WTC11 (cell line): ENCODE results near the gene WIZ. TPM values are rescaled to one million over a fixed set of nuclear protein-coding genes. Genes with fewer than 3 reads are reported as not detected.

Source experiments
- ATAC-seq: fragments of 200-7000 bp; cut with Tn5 transposase; 2 replicates; pipeline ENCODE4 v1.10.0; 2021; ENCODE audit warnings: mild to moderate bottlenecking, moderate library complexity
- CTCF ChIA-PET: fragments of 300-600 bp; sonication (Branson Sonifier 250); formaldehyde crosslinking; loops from one replicate; lab custom pipeline; 2021; ENCODE audit warnings: antibody characterized with exemption; lab: Charles Lee
- POLR2A ChIA-PET: fragments of 350-600 bp; sonication (Branson Sonifier 250); formaldehyde crosslinking; loops from one replicate; lab custom pipeline; 2021; ENCODE audit warnings: antibody characterized with exemption; lab: Charles Lee
- DNase-seq: peaks from one replicate; pipeline ENCODE4 v3.0.0; 2021; ENCODE audit warnings: low spot score
- H3K27ac Mint-ChIP-seq: 2 replicates; pipeline ENCODE4 v1.8.0; 2021; ENCODE audit warnings: mixed read lengths
- H3K27me3 Mint-ChIP-seq: 2 replicates; pipeline ENCODE4 v1.8.0; 2021; ENCODE audit warnings: low read depth, mild to moderate bottlenecking, moderate library complexity, mixed read lengths
- H3K36me3 Mint-ChIP-seq: 2 replicates; pipeline ENCODE4 v1.8.0; 2021; ENCODE audit warnings: mixed read lengths
- H3K4me1 Mint-ChIP-seq: 2 replicates; pipeline ENCODE4 v1.8.0; 2022; ENCODE audit warnings: mixed read lengths
- H3K4me3 Mint-ChIP-seq: 2 replicates; pipeline ENCODE4 v1.8.0; 2021; ENCODE audit warnings: mild to moderate bottlenecking, moderate library complexity, mixed read lengths
- H3K9me3 Mint-ChIP-seq: 2 replicates; pipeline ENCODE4 v1.8.0; 2021; ENCODE audit warnings: mixed read lengths
- CREM ChIP-seq: sonication (generic); formaldehyde crosslinking; IDR thresholded peaks from 2 replicates; pipeline ENCODE4 v1.8.1; 2022; ENCODE audit warnings: mild to moderate bottlenecking, missing genetic modification reagents, moderate library complexity
- FOXP1 ChIP-seq: sonication (generic); formaldehyde crosslinking; IDR thresholded peaks from 2 replicates; pipeline ENCODE4 v1.8.0; 2022; ENCODE audit warnings: missing genetic modification reagents, mild to moderate bottlenecking, moderate library complexity, borderline replicate concordance
- GABPB1 ChIP-seq: sonication (generic); formaldehyde crosslinking; IDR thresholded peaks from 2 replicates; pipeline ENCODE4 v1.8.1; 2023; ENCODE audit warnings: mild to moderate bottlenecking, missing genetic modification reagents
- MXD4 ChIP-seq: fragments of 250-450 bp; sonication (Bioruptor Pico); IDR thresholded peaks from 2 replicates; pipeline ENCODE4 v1.8.0; 2021; ENCODE audit warnings: mild to moderate bottlenecking, moderate library complexity, borderline replicate concordance
- MYBL2 ChIP-seq: sonication (generic); formaldehyde crosslinking; IDR thresholded peaks from 2 replicates; pipeline ENCODE4 v1.8.1; 2023; ENCODE audit warnings: mild to moderate bottlenecking, moderate library complexity, missing genetic modification reagents
- NFATC4 ChIP-seq: fragments of 250-450 bp; sonication (Bioruptor Pico); IDR thresholded peaks from 2 replicates; pipeline ENCODE4 v1.9.0; 2021; ENCODE audit warnings: mild to moderate bottlenecking
- NR3C1 ChIP-seq: sonication (generic); formaldehyde crosslinking; conservative IDR thresholded peaks from 2 replicates; pipeline ENCODE4 v1.8.1; 2023; ENCODE audit warnings: low read depth, mild to moderate bottlenecking, missing genetic modification reagents
- SMAD3 ChIP-seq: sonication (generic); formaldehyde crosslinking; IDR thresholded peaks from 2 replicates; pipeline ENCODE4 v1.8.0; 2022; ENCODE audit warnings: missing genetic modification reagents, mild to moderate bottlenecking, borderline replicate concordance
- SOX15 ChIP-seq: fragments of 250-450 bp; sonication (Bioruptor Pico); IDR thresholded peaks from 2 replicates; pipeline ENCODE4 v1.9.0; 2021; ENCODE audit warnings: mild to moderate bottlenecking
- SP1 ChIP-seq: sonication (generic); formaldehyde crosslinking; conservative IDR thresholded peaks from 2 replicates; pipeline ENCODE4 v1.8.1; 2022; ENCODE audit warnings: missing genetic modification reagents
- TP53 ChIP-seq: sonication (generic); formaldehyde crosslinking; IDR thresholded peaks from 2 replicates; pipeline ENCODE4 v1.8.1; 2023; ENCODE audit warnings: mild to moderate bottlenecking, missing genetic modification reagents
- ZNF121 ChIP-seq: sonication (generic); formaldehyde crosslinking; IDR thresholded peaks from 2 replicates; pipeline ENCODE4 v1.8.0; 2023; ENCODE audit warnings: missing genetic modification reagents
- ZNF138 ChIP-seq: sonication (generic); formaldehyde crosslinking; conservative IDR thresholded peaks from 2 replicates; pipeline ENCODE4 v1.8.1; 2022; ENCODE audit warnings: mild to moderate bottlenecking, moderate library complexity, missing genetic modification reagents
- ZNF232 ChIP-seq: sonication (generic); formaldehyde crosslinking; IDR thresholded peaks from 2 replicates; pipeline ENCODE4 v1.8.0; 2022; ENCODE audit warnings: mild to moderate bottlenecking, missing genetic modification reagents
- ZNF416 ChIP-seq: fragments of 250-450 bp; sonication (Bioruptor Pico); IDR thresholded peaks from 2 replicates; pipeline ENCODE4 v1.9.0; 2021; ENCODE audit warnings: mild to moderate bottlenecking, inconsistent platforms
- total RNA-seq: library from RNA; stranded (reverse); gene quantifications from 3 replicates; pipeline ENCODE4 v1.2.3, GENCODE V29; 2021
- TF ChIP-seq, protein P1 (sequence below): sonication (generic); formaldehyde crosslinking; IDR thresholded peaks from 2 replicates; pipeline ENCODE4 v1.8.0; 2022; ENCODE audit warnings: mild to moderate bottlenecking, missing genetic modification reagents
- TF ChIP-seq, protein P2 (sequence below): sonication (generic); formaldehyde crosslinking; IDR thresholded peaks from 2 replicates; pipeline ENCODE4 v1.8.0; 2022; ENCODE audit warnings: mild to moderate bottlenecking, missing genetic modification reagents
- TF ChIP-seq, protein P3 (sequence below): sonication (generic); formaldehyde crosslinking; IDR thresholded peaks from 2 replicates; pipeline ENCODE4 v1.8.1; 2023; ENCODE audit warnings: mild to moderate bottlenecking, missing genetic modification reagents, moderate library complexity
- TF ChIP-seq, protein P4 (sequence below): fragments of 250-450 bp; sonication (Bioruptor Pico); IDR thresholded peaks from 2 replicates; pipeline ENCODE4 v1.8.0; 2021; ENCODE audit warnings: mild to moderate bottlenecking
- TF ChIP-seq, protein P5 (sequence below): fragments of 250-450 bp; sonication (Bioruptor Pico); IDR thresholded peaks from 2 replicates; pipeline ENCODE4 v2.1.2; 2022; ENCODE audit warnings: mild to moderate bottlenecking, moderate library complexity
- TF ChIP-seq, protein P6 (sequence below): fragments of 200-600 bp; IDR thresholded peaks from 2 replicates; pipeline ENCODE4 v1.8.0; 2022; ENCODE audit warnings: antibody characterized with exemption
- TF ChIP-seq, protein P7 (sequence below): sonication (generic); formaldehyde crosslinking; IDR thresholded peaks from 2 replicates; pipeline ENCODE4 v1.8.1; 2022; ENCODE audit warnings: mild to moderate bottlenecking, moderate library complexity, missing genetic modification reagents

The WIZ gene
- total RNA-seq, 1 experiment from 2014 or later, result 43.9 TPM

DNA sequence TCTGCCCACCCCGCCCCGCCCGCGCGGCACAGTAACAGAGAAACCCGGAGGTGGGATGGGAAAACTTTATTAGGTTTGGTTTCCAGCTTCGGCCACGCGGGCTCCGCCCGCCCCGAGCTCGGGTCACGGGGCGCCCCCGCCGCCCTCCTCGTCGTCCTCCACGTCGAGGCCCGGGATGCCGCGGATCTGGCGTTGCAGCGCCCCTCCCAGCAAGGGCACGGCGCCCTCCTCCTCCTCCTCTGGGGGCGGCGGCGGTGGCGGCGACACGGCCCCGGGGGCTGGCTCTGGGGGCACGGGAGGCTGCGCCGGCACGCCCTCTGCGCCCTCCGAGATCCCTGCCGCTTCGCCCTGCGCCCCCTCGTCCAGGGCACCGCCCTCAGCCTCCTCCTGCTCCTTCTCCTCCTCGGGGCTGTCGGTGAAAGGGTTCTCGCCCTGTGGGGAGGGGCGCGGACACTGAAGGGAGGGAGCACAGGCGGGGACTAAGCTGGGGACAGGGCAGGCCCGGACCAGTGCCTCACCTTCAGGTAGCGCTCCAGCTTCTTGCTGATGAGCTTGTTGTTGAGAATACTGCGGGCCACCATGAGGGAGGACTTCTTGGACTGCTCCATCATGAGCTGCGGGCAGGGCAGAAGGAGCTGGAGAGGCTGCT is 69.6 kb downstream of the WIZ start (continued):
- TF ChIP-seq ZNF232 (CRISPR knock-in tag) (peak; percentile 78; the same call in 1 of the 2 replicates), ZNF416 (CRISPR knock-in tag) (0 out of 2 replicates have a peak, but pooled peaks have one; percentile 33), NFATC4 (CRISPR knock-in tag) (peak; percentile 39; the same call in 1 of the 2 replicates), ZNF121 (CRISPR knock-in tag) (peak; percentile 74), FOXP1 (CRISPR knock-in tag) (peak; percentile 35; the same call in 1 of the 2 replicates), ZNF138 (CRISPR knock-in tag) (no peak), MXD4 (CRISPR knock-in tag) (no peak), CREM (CRISPR knock-in tag) (no peak), SMAD3 (CRISPR knock-in tag) (peak; percentile 38; the same call in 1 of the 2 replicates), TP53 (CRISPR knock-in tag) (0 out of 2 replicates have a peak, but pooled peaks have one; percentile 8), SP1 (CRISPR knock-in tag) (peak; percentile 61)
- TF ChIP-seq, protein P1, sequence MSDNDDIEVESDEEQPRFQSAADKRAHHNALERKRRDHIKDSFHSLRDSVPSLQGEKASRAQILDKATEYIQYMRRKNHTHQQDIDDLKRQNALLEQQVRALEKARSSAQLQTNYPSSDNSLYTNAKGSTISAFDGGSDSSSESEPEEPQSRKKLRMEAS (CRISPR knock-in tag), result peak; percentile 31; the same call in 1 of the 2 replicates
- TF ChIP-seq, protein P2, sequence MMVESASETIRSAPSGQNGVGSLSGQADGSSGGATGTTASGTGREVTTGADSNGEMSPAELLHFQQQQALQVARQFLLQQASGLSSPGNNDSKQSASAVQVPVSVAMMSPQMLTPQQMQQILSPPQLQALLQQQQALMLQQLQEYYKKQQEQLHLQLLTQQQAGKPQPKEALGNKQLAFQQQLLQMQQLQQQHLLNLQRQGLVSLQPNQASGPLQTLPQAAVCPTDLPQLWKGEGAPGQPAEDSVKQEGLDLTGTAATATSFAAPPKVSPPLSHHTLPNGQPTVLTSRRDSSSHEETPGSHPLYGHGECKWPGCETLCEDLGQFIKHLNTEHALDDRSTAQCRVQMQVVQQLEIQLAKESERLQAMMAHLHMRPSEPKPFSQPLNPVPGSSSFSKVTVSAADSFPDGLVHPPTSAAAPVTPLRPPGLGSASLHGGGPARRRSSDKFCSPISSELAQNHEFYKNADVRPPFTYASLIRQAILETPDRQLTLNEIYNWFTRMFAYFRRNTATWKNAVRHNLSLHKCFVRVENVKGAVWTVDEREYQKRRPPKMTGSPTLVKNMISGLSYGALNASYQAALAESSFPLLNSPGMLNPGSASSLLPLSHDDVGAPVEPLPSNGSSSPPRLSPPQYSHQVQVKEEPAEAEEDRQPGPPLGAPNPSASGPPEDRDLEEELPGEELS (CRISPR knock-in tag), result peak; percentile 52; the same call in 1 of the 2 replicates
- TF ChIP-seq, protein P3, sequence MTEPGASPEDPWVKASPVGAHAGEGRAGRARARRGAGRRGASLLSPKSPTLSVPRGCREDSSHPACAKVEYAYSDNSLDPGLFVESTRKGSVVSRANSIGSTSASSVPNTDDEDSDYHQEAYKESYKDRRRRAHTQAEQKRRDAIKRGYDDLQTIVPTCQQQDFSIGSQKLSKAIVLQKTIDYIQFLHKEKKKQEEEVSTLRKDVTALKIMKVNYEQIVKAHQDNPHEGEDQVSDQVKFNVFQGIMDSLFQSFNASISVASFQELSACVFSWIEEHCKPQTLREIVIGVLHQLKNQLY, result 0 out of 2 replicates have a peak, but pooled peaks have one; percentile 4

DNA sequence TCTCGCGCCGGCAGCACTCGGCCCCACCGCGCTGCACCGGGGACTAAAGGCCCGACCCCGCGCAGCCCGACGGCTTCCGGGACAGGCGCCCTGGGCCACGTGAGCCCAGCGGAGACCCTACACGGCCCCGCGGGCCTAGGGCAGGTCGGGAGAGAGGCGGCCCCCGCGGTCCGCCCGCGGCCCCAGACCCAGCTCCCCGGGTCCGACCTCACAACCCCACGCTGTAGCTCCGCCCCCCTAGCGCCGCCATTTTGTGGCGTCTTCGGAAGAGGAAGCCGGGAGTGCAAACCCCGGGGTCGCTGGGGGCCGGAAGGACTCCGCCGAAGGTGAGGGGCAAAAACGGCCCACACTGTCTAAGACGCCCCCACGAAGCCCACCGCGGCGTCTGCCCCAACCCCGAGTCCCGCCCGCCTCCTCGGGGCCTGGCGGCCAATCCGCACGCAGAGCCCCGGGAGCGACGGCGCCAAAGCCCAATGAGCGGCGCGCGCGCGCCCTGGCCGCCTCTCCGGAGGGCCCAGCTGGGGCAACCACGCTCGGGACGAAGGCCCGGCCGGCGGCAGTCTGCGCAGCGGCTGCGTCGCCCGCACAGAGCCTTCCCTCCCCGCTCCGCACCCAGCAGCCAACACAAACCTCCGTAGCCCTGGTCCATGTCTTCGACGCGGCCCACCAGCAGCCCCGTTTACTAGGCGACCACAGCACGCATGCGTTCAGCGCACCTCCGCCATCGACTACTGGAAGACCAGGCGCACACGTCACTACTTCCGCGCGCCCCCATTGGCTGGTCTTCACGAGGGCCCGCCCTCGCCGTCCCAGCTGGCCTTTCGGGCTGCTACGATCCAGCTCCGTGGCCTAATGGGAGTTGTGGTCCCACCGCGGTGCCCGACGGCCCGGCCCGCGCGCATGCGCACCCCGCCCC is 70.4 kb downstream of the WIZ start, which contains the start of gene AKAP8:
Gene AKAP8 (minus strand): TSS at position 705 of the 916 bp plus-strand sequence. CDS start 56 bp downstream, at position 649.
- DNase-seq (peak; percentile 98), ATAC-seq (peak; percentile 89)
- H3K36me3 Mint-ChIP-seq, result no peaks in the 10 kb centered on the region; the same call in 1 of the 2 replicates
- ChIA-PET CTCF (interaction anchor here (0.7 to 4.5 kb wide), 16 partner anchors 35 to 973 kb away, joined by 3 to 22 read pairs (median 6); partner anchors contain the start of genes AKAP8L and BRD4), POLR2A (interaction anchor here (0.6 to 2.4 kb wide), 15 partner anchors 17 to 772 kb away, joined by 3 to 31 read pairs (median 4); partner anchors contain the start of genes AKAP8L, BRD4 and EPHX3)
- no peaks in the 10 kb centered on the region for H3K9me3 Mint-ChIP-seq
- H3K27me3 Mint-ChIP-seq, result no peaks in the 10 kb centered on the region
- H3K4me1 Mint-ChIP-seq, result peaks cover 29% of the 10 kb centered on the region
- H3K27ac Mint-ChIP-seq, result peak within 1 kb of the TSS; percentile 98
- H3K4me3 Mint-ChIP-seq, result peak within 1 kb of the TSS; percentile 99
- no peak for TF ChIP-seq MYBL2 (CRISPR knock-in tag)
- TF ChIP-seq, protein P4, sequence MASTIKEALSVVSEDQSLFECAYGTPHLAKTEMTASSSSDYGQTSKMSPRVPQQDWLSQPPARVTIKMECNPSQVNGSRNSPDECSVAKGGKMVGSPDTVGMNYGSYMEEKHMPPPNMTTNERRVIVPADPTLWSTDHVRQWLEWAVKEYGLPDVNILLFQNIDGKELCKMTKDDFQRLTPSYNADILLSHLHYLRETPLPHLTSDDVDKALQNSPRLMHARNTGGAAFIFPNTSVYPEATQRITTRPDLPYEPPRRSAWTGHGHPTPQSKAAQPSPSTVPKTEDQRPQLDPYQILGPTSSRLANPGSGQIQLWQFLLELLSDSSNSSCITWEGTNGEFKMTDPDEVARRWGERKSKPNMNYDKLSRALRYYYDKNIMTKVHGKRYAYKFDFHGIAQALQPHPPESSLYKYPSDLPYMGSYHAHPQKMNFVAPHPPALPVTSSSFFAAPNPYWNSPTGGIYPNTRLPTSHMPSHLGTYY, result peak; percentile 87
- TF ChIP-seq, protein P1 (CRISPR knock-in tag), result 0 out of 2 replicates have a peak, but pooled peaks have one; percentile 37
- peak; percentile 9; the same call in 1 of the 2 replicates for TF ChIP-seq FOXP1 (CRISPR knock-in tag)
- TF ChIP-seq, protein P5, sequence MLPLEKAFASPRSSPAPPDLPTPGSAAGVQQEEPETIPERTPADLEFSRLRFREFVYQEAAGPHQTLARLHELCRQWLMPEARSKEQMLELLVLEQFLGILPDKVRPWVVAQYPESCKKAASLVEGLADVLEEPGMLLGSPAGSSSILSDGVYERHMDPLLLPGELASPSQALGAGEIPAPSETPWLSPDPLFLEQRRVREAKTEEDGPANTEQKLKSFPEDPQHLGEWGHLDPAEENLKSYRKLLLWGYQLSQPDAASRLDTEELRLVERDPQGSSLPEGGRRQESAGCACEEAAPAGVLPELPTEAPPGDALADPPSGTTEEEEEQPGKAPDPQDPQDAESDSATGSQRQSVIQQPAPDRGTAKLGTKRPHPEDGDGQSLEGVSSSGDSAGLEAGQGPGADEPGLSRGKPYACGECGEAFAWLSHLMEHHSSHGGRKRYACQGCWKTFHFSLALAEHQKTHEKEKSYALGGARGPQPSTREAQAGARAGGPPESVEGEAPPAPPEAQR (CRISPR knock-in tag), result no peak
- TF ChIP-seq NFATC4 (CRISPR knock-in tag), result peak; percentile 91
- TF ChIP-seq SOX15 (CRISPR knock-in tag), result no peak
- TF ChIP-seq GABPB1 (CRISPR knock-in tag), result peak; percentile 28; the same call in 1 of the 2 replicates
- TF ChIP-seq, protein P6, sequence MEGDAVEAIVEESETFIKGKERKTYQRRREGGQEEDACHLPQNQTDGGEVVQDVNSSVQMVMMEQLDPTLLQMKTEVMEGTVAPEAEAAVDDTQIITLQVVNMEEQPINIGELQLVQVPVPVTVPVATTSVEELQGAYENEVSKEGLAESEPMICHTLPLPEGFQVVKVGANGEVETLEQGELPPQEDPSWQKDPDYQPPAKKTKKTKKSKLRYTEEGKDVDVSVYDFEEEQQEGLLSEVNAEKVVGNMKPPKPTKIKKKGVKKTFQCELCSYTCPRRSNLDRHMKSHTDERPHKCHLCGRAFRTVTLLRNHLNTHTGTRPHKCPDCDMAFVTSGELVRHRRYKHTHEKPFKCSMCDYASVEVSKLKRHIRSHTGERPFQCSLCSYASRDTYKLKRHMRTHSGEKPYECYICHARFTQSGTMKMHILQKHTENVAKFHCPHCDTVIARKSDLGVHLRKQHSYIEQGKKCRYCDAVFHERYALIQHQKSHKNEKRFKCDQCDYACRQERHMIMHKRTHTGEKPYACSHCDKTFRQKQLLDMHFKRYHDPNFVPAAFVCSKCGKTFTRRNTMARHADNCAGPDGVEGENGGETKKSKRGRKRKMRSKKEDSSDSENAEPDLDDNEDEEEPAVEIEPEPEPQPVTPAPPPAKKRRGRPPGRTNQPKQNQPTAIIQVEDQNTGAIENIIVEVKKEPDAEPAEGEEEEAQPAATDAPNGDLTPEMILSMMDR, result no peak
- TF ChIP-seq, protein P7, sequence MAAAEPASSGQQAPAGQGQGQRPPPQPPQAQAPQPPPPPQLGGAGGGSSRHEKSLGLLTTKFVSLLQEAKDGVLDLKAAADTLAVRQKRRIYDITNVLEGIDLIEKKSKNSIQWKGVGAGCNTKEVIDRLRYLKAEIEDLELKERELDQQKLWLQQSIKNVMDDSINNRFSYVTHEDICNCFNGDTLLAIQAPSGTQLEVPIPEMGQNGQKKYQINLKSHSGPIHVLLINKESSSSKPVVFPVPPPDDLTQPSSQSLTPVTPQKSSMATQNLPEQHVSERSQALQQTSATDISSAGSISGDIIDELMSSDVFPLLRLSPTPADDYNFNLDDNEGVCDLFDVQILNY (CRISPR knock-in tag), result peak; percentile 52; the same call in 1 of the 2 replicates
- no peak for TF ChIP-seq NR3C1 (CRISPR knock-in tag)
- TF ChIP-seq, protein P3, result peak; percentile 20; the same call in 1 of the 2 replicates
